K562 (cell line): ENCODE measurements around the gene CRHR1. TPM values are rescaled to one million over a fixed set of nuclear protein-coding genes. Genes with fewer than 3 reads are reported as not detected.
A peak's percentile ranks its signal among the peaks of the same experiment; 100 is the strongest.

Experiments
- AFF1 ChIP-seq, 2 experiments: fragments of 450-650 bp; IDR thresholded peaks; 2 replicates each; pipeline ENCODE4 v1.6.1; 2018; ENCODE audit warnings: mild to moderate bottlenecking in 2 of 2, low read depth in 1 of 2; ENCODE audit not compliant: partially characterized antibody in 2 of 2
- CREB1 ChIP-seq, 2 experiments: sonication (generic) in 1 of 2; formaldehyde crosslinking in 1 of 2; IDR thresholded peaks; 2 replicates each; pipeline versions ENCODE4 v1.6.1 to v1.8.0; 2012 to 2022; ENCODE audit warnings: inconsistent platforms in 1 of 2, mild to moderate bottlenecking in 1 of 2, missing genetic modification reagents in 1 of 2, moderate library complexity in 1 of 2
- ESRRB ChIP-seq: fragments of 250-450 bp; sonication (Bioruptor Pico); IDR thresholded peaks from 2 replicates; pipeline ENCODE4 v1.5.0; 2020; ENCODE audit warnings: mild to moderate bottlenecking, moderate library complexity, borderline replicate concordance
- FOSL1 ChIP-seq: fragments of 200-800 bp; sonication (Bioruptor generic); conservative IDR thresholded peaks from 2 replicates; pipeline ENCODE4 v1.6.1; 2016; ENCODE audit warnings: missing genetic modification characterization, missing compliant biosample characterization
- HMG20B ChIP-seq: fragments of 250-450 bp; sonication (Bioruptor Pico); IDR thresholded peaks from 2 replicates; pipeline ENCODE4 v1.5.0; 2021; ENCODE audit warnings: mild to moderate bottlenecking
- MBD1 ChIP-seq: fragments of 250-450 bp; sonication (Bioruptor Pico); IDR thresholded peaks from 2 replicates; pipeline ENCODE4 v1.8.0; 2022; ENCODE audit warnings: inconsistent platforms
- NCOA1 ChIP-seq: fragments of 450-650 bp; IDR thresholded peaks from 2 replicates; pipeline ENCODE4 v1.6.1; 2016; ENCODE audit warnings: low read depth
- RB1 ChIP-seq: fragments of 450-650 bp; IDR thresholded peaks from 2 replicates; pipeline ENCODE4 v1.6.1; 2017; ENCODE audit warnings: low read depth, mild to moderate bottlenecking
- SRF ChIP-seq, 2 experiments: fragments of 250-450, 450-650 bp in 1 of 2; sonication (Bioruptor Pico) in 1 of 2; sonication (generic) in 1 of 2; formaldehyde crosslinking; IDR thresholded peaks; 2 replicates each; pipeline versions ENCODE4 v1.5.0 to v1.5.1; 2020 to 2022; ENCODE audit warnings: mild to moderate bottlenecking in 1 of 2, missing genetic modification reagents in 1 of 2
- TEAD2 ChIP-seq: fragments of 450-650 bp; IDR thresholded peaks from 2 replicates; pipeline ENCODE4 v1.6.1; 2016; ENCODE audit warnings: missing genetic modification characterization, control low read depth, missing compliant biosample characterization
- ZNF143 ChIP-seq: sonication (generic); formaldehyde crosslinking; IDR thresholded peaks from 2 replicates; pipeline ENCODE4 v1.9.0; 2022; ENCODE audit warnings: mild to moderate bottlenecking, missing genetic modification reagents
- ZNF175 ChIP-seq: fragments of 200-800 bp; sonication (Bioruptor generic); IDR thresholded peaks from 2 replicates; pipeline ENCODE4 v1.6.1; 2016; ENCODE audit warnings: low read depth, mild to moderate bottlenecking, missing genetic modification characterization, missing compliant biosample characterization
- ZNF217 ChIP-seq: sonication (generic); formaldehyde crosslinking; IDR thresholded peaks from 2 replicates; pipeline ENCODE4 v1.8.0; 2022; ENCODE audit warnings: mild to moderate bottlenecking, missing genetic modification reagents
- ZNF24 ChIP-seq: fragments of 450-650 bp; IDR thresholded peaks from 2 replicates; pipeline ENCODE4 v1.6.1; 2016
- ZNF280B ChIP-seq: fragments of 250-450 bp; sonication (Bioruptor Pico); IDR thresholded peaks from 2 replicates; pipeline ENCODE4 v1.5.1; 2021; ENCODE audit warnings: mild to moderate bottlenecking
- ZNF408 ChIP-seq: fragments of 250-450 bp; sonication (Bioruptor Pico); IDR thresholded peaks from 2 replicates; pipeline ENCODE4 v1.4.0; 2020; ENCODE audit warnings: low read depth, mild to moderate bottlenecking, moderate library complexity
- ZNF507 ChIP-seq: conservative IDR thresholded peaks from 2 replicates; pipeline ENCODE4 v1.6.1; 2017; ENCODE audit warnings: missing genetic modification characterization, missing compliant biosample characterization
- ZNF655 ChIP-seq: fragments of 250-450 bp; sonication (Bioruptor Pico); IDR thresholded peaks from 2 replicates; pipeline ENCODE4 v1.5.0; 2021
- ZNF695 ChIP-seq: fragments of 450-650 bp; formaldehyde crosslinking; IDR thresholded peaks from 2 replicates; pipeline ENCODE4 v1.4.0; 2020; ENCODE audit warnings: mild to moderate bottlenecking, moderate library complexity
- ZSCAN32 ChIP-seq: fragments of 450-650 bp; formaldehyde crosslinking; IDR thresholded peaks from 2 replicates; pipeline ENCODE4 v1.4.0; 2020; ENCODE audit warnings: mild to moderate bottlenecking, moderate library complexity
- polyA plus RNA-seq, 8 experiments: library from polyadenylated mRNA; depleted of rRNA in 4 of 8; stranded (reverse) in 5 of 8; unstranded in 3 of 8; fragments of >200 nt; fragmentation: Nextera tagmentation in 2 of 8; fragmentation: Illumina TruSeq in 1 of 8; extraction: Ambion mirVana in 2 of 8; extraction: Trizol in 1 of 8; gene quantifications; 2 replicates each; pipeline versions ENCODE4 v1.2.1 to v1.2.3, GENCODE V29; 2011 to 2014; ENCODE audit warnings: inconsistent platforms in 1 of 8, missing spikeins in 1 of 8
- total RNA-seq, 7 experiments: library from RNA; depleted of rRNA in 6 of 7; stranded (reverse); fragments of >200 nt in 6 of 7; fragmentation: Illumina TruSeq in 2 of 7; extraction: Trizol in 2 of 7; gene quantifications; 2 replicates each; pipeline versions ENCODE4 v1.2.1 to v1.2.3, GENCODE V29; 2011 to 2021; ENCODE audit warnings: low replicate concordance in 1 of 7

CRHR1 gene
- total and polyA plus RNA-seq, 9 of the 15 experiments (the other 6 are each of a cell fraction or from before 2014, with no cell fraction given), result 0.05 TPM; not detected in 8

GRCh38 chr17:45857977-45858708 is 74.0 kb downstream of the CRHR1 start (continued):
- TF ChIP-seq ZNF408 (CRISPR knock-in tag) (no peak), SRF (CRISPR knock-in tag; IDR thresholded peaks at IDR 0.05) (0 out of 4 replicates have a peak, but pooled peaks of 1 of the 2 experiments have one; percentile 29), ZNF280B (CRISPR knock-in tag) (no peak), ZNF24 (no peak), NCOA1 (no peak), ZNF655 (CRISPR knock-in tag) (no peak), ZNF507 (tag) (no peak), ZNF175 (CRISPR knock-in tag) (no peak), CREB1 (IDR thresholded peaks at IDR 0.05) (no peak), CREB1 (CRISPR knock-in tag; IDR thresholded peaks at IDR 0.05) (no peak), FOSL1 (tag) (no peak), ESRRB (CRISPR knock-in tag) (no peak), AFF1 (IDR thresholded peaks at IDR 0.05; ENCODE audit: low read depth in 1 of 2, partially characterized antibody in 2 of 2) (peak in 1 of 2 experiments; percentile 84), ZNF695 (no peak), ZSCAN32 (CRISPR knock-in tag) (no peak), ZNF217 (no peak), MBD1 (CRISPR knock-in tag) (no peak), TEAD2 (tag) (peak; percentile 93), RB1 (no peak), HMG20B (CRISPR knock-in tag) (no peak), ZNF143 (no peak)
